Measurements from ENCODE around the gene MTERF4. TPM values are rescaled to one million over a fixed set of nuclear protein-coding genes. Genes with fewer than 3 reads are reported as not detected.

The MTERF4 gene
- total and polyA plus RNA-seq, 2 of the 13 experiments (the other 11 are each of a cell fraction or from before 2014, with no cell fraction given), result 50.5 to 59.8 TPM

GRCh38 chr2:241148891-241149674 lies 47.0 kb upstream of the MTERF4 start, which contains the start of gene PASK (continued):
- TF ChIP-seq HMG20B (CRISPR knock-in tag; conservative IDR thresholded peaks at IDR 0.05) (no peak), NCOR1 (IDR thresholded peaks at IDR 0.05; ENCODE audit: borderline replicate concordance, low read length) (no peak), E2F2 (CRISPR knock-in tag; IDR thresholded peaks at IDR 0.05; ENCODE audit: borderline replicate concordance) (no peak; the same call in 1 of the 2 replicates), PBX2 (CRISPR knock-in tag; IDR thresholded peaks at IDR 0.05) (peak; percentile 93), ZNF337 (CRISPR knock-in tag; IDR thresholded peaks at IDR 0.05; ENCODE audit: borderline replicate concordance, low read depth) (peak; percentile 94; the same call in 1 of the 2 replicates), ZBTB4 (CRISPR knock-in tag; IDR thresholded peaks at IDR 0.05; ENCODE audit: borderline replicate concordance) (no peak), MIER2 (CRISPR knock-in tag; IDR thresholded peaks at IDR 0.05) (no peak), GPN1 (CRISPR knock-in tag; IDR thresholded peaks at IDR 0.05; ENCODE audit: borderline replicate concordance) (peak; percentile 77; the same call in 1 of the 2 replicates), PHB2 (IDR thresholded peaks at IDR 0.05; ENCODE audit: partially characterized antibody) (no peak), AGO1 (IDR thresholded peaks at IDR 0.05; ENCODE audit: low read depth, low read length, poor library complexity, severe bottlenecking) (no peak), PPARG (CRISPR knock-in tag; conservative IDR thresholded peaks at IDR 0.05) (no peak), PAWR (CRISPR knock-in tag; IDR thresholded peaks at IDR 0.05; ENCODE audit: borderline replicate concordance) (no peak), E2F1 (CRISPR knock-in tag; IDR thresholded peaks at IDR 0.05) (peak; percentile 94), POGZ (CRISPR knock-in tag; IDR thresholded peaks at IDR 0.05) (no peak), ZNF143 (CRISPR knock-in tag; IDR thresholded peaks at IDR 0.05) (no peak), HCFC1 (IDR thresholded peaks at IDR 0.05; ENCODE audit: low read depth, low read length) (peak; percentile 33; the same call in 1 of the 2 replicates), ZBTB7A (CRISPR knock-in tag; IDR thresholded peaks at IDR 0.05) (no peak), ZNF468 (CRISPR knock-in tag; IDR thresholded peaks at IDR 0.05) (no peak), ADNP (CRISPR knock-in tag; IDR thresholded peaks at IDR 0.05) (no peak), REL (CRISPR knock-in tag; conservative IDR thresholded peaks at IDR 0.05) (no peak), GTF2F1 (IDR thresholded peaks at IDR 0.05; ENCODE audit: low read length) (no peak), ATF1 (CRISPR knock-in tag; IDR thresholded peaks at IDR 0.05) (no peak), ARID2 (CRISPR knock-in tag; IDR thresholded peaks at IDR 0.05; ENCODE audit: borderline replicate concordance) (peak; percentile 64; the same call in 1 of the 2 replicates), TBP (CRISPR knock-in tag; IDR thresholded peaks at IDR 0.05) (no peak)
